Stimulated activated CD8-positive, alpha-beta memory T cell treated with anti-CD3 and anti-CD28 coated beads, Interleukin-15, amount 100 ng/mL, for 48 hours (primary cell): ENCODE measurements around the gene PAK6.
A peak's percentile ranks its signal among the peaks of the same experiment; 100 is the strongest.

Experiments
- DNase-seq, 2 donors: peaks; one replicate each; pipeline ENCODE4 v3.0.0-alpha.2; 2020; ENCODE audit warnings: low read depth in 2 of 2

The PAK6 gene

DNA sequence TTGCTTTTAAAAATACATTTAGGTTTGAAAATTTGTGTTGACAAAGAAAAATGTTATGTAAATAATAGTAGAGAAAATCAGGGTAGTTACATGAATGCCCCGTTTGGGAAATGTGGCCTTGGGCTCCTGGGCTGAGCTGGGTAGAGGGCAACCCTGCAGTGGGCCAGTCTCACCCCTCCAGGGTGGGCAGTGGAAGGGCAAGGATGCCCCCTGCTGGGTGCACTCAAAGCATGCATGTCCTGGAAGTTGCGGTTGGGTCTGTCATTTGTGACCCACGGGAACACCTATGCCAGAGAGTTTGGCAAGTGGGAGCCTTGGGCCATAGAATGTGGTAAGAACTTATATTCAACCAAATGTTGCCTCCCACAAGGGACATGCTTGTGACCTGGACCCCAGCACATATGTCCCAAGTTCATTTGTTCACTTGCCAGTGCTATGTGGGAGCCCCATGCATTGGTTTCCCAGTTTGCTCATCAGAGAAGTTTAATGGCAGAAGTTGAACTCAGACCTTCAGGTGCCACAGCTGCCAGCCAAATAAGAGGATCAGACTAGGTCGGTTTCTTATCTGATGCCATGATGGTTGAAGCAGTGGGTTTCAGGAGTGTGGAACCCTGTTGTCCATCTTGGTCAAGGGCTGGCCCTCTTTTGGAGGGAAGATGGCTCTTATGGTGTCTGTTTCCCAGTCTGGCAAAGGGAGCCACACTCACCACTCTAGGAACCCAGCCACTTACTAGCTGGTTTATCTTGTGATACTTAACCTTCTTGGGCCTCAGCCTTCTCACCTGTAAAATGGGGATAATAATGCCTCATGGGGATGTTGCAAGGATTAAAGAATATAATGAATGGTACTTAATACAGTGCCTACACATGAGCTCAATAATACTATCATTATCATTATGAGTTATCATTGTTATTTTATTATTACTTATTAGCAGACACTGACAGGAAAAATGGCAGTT, 71.4 kb downstream of the PAK6 start:
- peak; percentile 45 to 50 for DNase-seq

DNA sequence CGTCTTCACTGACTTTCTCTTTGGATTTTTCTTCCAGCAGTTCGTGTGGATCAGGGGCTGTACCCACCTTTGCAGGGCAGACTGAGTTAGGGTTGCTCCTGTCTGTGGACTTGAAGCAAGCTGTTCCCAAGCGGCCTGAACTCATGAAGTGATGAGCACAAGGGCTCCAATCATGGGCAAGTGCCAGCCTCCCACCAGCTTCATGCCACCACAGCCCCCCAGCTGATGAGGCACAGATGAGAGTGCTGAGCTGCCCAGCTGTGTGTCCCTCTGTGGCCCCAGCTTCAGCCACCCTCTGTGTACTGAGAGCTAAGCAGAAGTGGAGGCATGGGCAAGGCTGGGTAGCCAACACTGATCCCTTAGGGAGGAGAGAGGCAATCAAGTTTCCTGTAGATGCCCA, 72.1 kb downstream of the PAK6 start:
- no peak for DNase-seq

DNA sequence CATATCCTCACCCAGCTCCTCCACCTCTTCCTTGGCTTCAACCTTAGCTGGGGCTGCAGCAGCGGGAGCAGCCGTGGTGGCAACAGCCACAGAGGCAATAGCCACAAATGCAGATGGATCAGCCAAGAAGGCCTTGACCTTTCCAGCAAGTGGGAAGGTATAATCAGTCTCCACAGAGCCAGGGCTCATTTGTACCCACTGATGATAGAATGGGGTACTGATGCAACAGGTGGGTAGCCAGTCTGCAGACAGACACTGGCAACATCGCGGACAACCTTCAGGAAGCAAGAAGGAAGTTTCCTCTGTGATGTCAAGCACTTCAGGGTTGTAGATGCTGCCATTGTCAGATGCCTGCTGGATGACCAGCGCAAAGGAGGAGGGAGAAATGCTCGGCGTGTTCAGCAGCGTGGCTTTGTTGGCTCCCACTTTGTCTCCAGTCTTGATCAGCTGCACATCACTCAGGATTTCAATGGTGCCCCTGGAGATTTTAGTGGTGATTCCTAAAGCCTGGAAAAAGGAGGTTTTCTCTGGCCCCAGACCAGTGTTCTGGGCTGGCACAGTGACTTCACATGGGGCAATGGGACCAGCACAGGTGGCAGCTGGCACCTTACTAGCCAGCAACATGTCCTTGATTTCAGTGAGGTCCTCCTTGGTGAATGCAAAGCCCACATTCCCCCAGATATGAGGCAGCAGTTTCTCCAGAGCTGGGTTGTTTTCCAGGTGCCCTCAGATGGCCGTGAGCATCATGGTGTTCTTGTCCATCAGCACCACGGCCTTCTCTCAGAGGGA, 73.7 kb downstream of the PAK6 start:
- DNase-seq = no peak

DNA sequence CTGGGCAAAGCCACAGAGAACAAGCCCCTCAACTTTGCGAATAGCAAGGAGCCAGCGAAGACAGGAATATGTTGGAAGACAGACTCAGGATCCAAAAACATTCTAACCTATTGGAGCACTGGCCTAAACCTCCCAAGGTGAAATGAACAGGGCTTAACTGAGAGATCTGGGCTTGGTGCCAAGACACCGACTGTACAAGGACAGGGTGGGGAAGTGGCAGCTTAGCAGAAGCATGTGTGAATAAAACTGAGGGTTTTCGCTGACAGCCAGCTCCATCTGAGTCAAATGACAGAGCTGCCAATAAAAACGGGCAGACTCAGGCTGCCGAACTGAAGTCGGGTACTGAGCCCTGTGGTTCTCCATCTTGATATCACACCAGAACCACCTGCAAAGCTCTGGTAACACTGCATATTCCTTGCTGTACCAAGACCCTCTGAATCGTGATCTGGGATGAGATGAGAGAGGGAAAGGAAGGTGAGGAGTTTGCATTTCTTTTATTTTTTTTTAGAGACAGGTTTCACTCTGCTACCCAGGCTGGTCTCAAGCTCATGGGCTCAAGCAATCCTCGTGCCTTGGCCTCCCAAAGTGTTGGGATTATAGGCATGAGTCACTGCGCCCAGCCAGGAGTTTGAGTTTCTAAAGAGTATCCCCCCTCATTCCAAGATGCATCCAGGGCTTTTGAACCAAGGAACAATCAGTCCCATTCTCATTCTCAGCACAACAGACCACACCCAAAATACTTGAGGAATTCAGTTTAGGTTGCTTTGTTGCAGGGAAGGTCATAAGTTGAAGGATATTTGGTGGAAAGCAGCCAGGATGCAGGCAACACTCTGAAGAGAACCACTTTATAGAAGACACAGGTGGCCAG, 74.9 kb downstream of the PAK6 start:
- DNase-seq = no peak

DNA sequence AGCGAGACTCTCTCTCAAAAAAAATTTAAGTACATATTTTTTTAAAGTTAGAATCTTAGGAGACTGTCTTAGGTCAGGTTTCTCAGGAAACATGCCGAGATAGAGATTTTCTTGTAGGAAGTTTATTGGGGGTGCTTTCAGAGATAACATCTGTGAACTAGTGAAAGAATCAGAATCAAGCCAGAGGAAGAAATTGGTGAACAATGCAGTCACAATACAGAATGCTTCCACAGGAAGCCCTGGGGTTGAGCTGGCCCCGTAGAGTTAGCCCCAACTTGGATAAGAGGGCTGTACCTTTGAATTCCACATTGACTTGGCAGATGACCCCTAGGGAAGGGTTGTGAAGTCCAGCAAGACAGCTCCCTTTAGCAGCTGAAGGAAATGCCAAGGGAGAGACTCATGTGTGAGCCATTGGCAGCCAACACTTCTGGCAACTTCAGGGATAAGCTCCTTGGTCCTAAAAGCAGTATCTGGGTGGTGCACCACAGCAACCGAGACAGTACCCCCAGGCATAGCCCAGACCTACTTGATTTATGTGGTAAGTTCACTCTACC, 75.9 kb downstream of the PAK6 start:
- DNase-seq = no peak

DNA sequence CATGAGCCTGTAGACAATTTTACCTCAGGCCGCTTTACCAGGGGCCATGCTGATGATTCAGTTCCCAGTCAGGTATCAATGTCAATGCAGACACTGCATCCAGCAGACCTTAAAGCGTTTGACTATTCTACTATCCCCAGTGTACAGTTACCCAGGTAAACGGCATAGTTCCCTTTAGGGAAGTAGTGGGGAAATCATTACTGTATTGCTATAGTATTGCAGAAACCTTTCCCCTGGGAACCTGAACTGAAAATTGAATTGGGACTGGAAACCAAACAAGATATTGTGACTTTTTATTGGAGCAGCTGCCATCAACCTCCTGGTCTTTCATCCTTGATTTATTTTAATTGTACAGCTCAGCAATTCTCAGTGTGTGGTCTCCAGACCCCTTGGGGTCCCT, 78.1 kb downstream of the PAK6 start:
- no peak for DNase-seq

DNA sequence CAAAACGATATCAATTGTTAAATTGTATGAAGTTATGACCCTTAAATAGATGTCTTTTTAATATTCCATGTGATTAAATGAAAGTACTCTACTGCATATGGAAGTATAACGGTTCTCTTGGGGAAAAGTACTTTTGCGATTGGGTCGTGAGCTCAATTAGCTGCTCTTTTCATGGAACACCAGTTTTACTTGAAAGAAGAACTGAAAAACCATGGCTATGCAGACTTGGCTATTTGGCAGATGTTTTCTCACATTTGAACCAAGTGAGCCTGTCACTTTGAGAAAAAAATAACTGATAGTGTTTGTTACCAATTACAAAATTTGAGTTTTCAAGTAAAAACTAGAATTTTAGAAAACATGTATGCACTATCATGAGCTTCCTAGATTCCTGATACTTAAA, 78.7 kb downstream of the PAK6 start:
- no peak for DNase-seq

DNA sequence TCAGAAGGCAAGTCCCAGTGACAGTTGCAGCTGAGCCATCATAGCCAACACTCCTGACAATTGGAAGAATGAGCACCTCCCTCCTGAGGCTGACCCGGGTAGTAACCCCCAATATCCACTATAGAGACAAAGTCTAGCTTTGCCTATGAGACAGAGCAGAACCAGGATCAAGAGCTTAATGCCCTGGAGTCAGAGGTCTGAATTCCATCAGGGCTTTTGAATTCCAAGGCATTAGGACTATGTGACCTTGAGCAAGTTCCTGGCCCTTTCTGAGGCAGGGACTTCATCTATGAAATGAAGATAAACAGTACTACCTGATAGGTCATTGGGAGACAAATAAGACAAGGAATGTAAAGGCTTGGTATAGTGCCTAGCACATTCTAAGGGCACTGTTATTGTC, 81.5 kb downstream of the PAK6 start:
- DNase-seq = no peak

DNA sequence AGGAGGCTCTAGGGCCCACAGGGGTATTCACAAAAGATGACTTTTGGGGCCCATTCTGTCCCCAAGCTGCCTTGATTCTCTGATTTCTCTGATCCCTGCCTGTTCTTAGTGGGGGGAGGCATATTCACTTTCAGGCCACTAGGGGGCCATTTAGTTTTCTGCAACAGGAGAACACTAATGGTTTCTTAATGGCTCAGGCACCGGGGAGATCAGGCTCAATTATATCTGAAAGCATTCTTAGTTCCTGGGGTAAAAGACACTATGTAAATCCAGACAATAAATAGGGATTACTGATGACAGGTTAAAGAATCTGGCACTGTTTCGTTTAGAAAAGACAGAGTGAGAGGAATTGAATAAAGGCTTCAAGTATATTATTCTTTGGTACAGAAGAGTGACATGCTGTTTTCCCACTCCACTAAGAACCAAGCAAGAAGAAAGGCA, 82.1 kb downstream of the PAK6 start:
- DNase-seq = no peak

DNA sequence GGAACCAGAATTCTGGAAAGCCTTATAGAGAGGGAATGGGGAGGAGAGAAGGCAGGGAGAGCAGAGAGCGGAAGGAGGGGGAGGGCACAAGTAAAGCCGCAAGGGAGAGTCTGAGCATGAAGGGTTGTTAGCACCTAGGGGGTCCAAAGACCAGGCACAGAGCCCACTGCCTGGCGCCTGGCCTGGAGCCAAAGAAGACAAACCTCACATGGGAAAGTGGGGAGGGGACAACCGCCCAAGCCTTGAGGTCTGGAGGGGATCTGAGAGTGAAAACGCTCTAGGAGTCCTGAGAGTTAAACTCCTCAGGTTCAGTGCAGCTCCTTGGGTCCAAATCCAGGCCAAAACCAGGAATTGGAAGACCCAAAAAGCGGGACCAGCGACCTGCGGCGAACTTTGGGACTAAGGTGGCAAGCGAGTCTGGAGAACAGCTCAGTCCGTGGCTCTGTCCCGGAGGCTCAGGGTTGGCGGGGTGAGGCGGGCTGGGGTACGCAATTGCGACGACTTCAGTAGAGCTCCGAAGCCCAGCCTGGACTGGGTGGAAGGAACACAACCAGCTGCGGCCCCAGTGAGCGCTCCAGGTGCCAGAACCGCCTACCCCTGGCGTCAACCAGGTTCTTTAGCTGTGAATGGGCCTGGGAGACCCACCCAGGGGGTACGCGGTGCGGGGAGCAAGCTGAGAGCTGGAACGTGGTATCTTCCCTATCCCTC, 83.8 kb downstream of the PAK6 start:
- no peak for DNase-seq

DNA sequence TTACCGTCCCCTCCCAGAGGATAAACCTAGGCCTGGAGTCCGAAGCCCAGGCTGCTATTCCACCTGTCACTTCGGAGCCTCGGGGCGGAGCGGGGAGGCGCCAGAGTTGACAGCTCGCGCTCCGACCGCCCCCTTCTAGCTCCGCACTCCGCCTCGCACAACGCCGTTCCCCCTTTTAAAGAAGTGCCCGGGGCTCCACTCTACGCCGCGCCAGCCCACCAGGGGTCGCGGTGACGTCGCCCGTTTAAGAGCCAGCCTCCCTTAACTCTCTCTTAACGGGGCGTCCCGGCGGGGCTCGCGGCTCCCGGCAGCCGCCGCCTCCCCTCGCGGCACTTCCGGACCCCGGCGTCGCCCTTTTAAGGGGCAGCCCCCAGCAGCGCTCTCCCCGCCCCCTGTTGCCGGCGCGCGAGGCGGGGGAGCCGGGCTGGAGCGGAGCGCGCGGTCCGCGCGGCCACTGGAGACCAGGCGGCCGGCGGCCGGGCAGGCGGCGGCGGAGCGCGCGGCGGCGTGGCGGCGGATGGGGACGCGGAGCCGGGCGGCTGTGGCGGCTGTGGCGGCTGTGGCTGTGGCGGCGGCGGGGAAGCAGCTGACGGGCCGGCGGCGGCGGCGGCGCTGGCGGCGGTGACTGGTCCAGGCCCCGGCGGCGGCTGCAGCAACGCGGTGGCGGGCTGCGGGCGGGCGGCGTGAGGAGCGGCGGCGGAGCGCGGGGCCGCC, 84.5 kb downstream of the PAK6 start, which contains the start of gene INAFM2:
Gene INAFM2 (plus strand): TSS at position 454 of the 714 bp plus-strand sequence. CDS start 364 bp downstream, outside the sequence.
- peak; percentile 87 to 90 for DNase-seq

DNA sequence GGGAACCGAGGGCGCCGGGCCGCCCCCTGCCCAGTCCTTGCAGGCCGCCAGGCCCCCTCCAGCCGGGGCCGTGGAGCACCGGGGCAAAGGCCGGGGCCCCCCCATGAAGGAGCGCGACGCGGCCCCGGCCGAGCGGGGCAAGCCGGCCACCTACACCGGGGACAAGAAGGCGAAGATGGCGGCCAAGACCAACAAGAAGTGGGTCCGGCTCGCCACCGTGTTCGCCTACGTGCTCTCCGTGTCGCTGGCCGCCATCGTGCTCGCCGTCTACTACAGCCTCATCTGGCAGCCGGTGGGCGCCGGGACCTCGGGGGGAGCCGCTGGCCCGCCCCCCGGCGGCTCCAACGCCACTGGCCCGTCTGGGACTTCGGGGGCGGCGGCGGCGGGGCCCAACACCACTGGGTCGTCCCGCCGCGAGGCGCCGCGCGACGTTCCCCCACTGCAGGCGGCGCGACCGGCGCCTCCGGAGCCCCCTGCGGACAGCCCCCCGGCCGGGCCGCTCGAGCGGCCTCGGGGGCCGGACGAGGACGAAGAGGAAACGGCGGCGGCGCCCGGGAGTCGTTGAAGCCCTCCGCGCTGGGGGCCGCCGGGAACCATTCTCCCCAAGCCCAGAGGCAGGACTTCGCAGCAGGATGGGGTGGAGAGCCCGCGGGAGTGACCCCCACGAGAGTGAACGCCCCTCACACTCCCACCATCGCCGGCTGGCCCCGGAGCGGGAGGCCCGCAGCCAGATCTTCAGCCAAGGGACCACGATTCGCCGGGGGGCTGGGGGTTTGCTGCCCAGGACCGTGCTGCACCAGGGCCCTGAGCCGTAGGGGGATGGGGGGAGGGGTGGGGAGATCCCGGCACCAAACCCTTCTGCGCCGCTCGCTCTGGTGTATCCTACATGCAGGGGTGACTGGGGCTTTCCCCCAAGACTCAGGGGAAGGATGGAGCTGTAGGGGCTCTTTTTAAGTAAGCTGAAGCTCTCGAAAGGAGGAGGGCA, 85.4 kb downstream of the PAK6 start:
- DNase-seq = no peak

DNA sequence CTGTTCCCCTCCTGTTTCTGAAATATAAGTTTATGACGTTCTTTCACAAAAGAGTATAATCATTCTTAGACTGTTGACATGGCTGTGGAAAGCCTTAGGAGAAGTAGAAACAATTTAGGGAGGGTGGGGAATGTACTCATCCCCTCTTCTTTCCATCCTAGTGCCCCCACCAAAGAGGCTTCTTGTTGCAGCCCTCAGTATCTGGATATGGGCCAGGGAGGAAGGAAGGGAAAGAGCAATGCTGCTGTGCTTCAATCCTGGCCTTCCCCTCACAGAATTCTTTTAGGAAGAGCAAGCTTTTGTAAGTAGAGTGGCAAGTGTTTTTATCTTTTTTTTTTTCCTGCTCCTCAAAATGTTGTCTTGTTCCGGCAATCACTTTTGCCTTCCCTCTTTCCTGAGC, 86.3 kb downstream of the PAK6 start:
- DNase-seq = no peak

DNA sequence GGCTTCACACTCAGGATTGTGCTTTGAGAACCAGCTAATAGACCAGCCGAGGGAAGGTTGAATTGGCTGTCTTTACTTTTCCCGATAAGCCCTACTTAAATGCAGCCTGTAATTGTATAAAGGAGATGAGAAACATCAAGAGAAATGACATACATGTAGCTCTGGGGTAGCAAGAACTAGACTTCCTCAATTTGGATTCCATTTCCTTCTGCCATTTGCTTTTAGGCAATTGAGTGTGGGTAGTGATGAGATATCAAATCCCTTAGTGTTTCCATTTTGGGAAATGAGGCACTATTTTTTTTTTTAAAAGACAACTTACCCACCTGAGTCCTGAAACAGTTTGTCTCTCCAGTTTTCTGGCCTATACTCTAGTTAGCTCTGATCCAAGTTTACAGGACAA, 86.8 kb downstream of the PAK6 start:
- DNase-seq = no peak
